Cardiac fibroblast (primary cell): ENCODE results near the gene DDAH2.
"Not testable (repeated sequence)": the region's sequence is repeated elsewhere in the genome, so short reads cannot be mapped to it uniquely, and the experiment has no call there.

Experiments used
- DNase-seq, 2 donors: peaks; one replicate each; pipeline versions ENCODE4 v3.0.0 to v3.0.0-alpha.2; 2010; ENCODE audit warnings: low read depth in 2 of 2
- H3K4me3 ChIP-seq, 2 donors: replicated peaks in 1 of 2; 1 replicate in 1 of 2; 2 replicates in 1 of 2; pipeline ENCODE4 v1.5.1; 2011; ENCODE audit warnings: low read depth in 2 of 2, low read length in 2 of 2, mild to moderate bottlenecking in 2 of 2, moderate library complexity in 1 of 2
- CTCF ChIP-seq: IDR thresholded peaks from one replicate; pipeline ENCODE4 v1.5.1; 2011; ENCODE audit warnings: low read depth, mild to moderate bottlenecking, low read length, inconsistent platforms

Gene DDAH2

DNA sequence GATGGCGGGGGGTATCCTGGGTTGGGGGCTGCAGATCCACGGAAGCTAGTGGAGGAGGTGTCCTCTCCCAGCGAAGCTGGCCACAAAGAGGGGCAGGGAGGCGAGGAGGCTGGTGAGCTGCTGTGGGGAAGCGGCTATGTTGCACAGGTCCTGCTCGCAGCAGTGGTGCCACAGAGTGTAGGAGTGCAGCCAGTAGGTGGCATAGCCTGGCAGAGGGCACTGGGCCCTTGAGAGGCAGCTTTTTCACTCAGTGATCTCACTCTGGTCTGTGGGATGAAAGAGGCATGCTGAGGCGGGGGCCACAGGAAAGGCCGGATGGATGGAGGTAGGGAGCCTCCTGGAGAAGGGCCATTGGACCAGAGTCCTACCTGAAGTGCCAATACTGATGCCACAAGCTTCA lies 16.8 kb downstream of the DDAH2 start:
- DNase-seq = no peak
- H3K4me3 ChIP-seq = no peak overlapping the region
- TF ChIP-seq CTCF = no peak

DNA sequence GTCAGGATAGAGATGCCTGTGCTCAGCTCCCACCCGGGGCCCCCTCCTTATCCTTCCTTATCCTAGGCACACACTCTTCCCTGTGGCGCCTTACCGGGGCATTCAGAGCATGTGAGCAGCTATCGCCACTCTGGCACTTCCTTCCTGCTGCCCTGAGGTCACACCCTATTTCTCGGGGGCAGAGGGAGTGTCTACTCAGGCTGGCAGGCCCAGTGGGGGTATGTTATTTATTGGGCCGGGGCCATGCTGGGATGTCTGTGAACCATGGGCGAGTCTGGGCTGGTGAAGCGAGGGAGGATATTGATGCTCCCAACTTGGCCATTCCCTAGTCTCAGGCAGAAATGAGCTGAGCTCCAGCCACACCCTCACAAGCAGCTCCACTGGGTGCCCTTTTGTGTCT lies 17.9 kb downstream of the DDAH2 start:
- H3K4me3 ChIP-seq = no peak overlapping the region
- TF ChIP-seq CTCF = no peak
- no peak for DNase-seq

DNA sequence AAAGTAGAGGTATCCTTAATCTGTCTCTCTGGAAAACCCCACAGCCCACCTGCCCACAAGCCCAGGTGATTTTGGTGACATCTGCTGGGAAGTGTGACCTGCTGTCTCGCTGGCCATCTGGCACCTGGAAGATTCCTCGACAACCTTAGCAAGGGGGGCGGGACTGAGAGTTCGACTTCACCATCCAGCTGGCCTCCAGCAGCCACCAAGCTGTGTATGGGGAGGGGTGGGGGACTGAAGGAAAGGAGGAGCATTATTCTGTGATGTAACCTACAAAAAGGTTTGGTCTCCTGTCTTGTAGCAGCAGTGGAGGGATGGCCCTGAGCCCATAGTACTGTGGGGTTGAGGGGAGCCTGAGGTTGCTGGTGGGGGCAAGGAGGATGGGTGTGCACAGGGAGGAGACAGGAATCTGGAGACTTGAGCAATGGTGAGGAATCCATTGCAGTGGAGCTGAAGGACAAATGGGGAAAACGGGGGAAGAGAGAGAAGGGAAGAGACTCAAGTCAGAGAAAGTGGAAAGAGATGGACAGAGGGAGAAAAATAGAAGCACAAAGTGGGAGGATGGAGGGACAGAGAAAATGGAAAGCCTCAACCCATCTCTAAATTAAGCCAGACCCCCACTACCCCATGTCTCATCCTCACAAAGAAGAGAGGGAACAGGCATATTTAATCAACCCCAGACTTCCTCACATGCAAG lies 18.4 kb downstream of the DDAH2 start:
- no peak overlapping the region for H3K4me3 ChIP-seq
- TF ChIP-seq CTCF = no peak
- DNase-seq = no peak

DNA sequence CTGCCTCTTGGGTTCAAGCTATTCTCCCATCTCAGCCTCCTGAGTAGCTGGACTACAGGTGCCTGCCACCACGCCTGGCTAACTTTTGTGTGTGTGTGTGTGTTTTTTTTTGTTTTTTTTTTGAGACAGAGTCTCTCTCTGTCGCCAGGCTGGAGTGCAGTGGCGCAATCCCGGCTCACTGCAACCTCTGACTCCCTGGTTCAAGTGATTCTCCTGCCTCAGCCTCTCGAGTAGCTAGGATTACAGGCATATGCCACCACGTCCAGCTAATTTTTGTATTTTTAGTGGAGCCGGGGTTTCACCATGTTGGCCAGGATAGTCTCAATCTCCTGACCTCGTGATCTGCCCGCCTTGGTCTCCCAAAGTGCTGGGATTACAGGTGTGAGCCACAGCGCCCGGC lies 19.9 kb downstream of the DDAH2 start:
- H3K4me3 ChIP-seq, DNase-seq: not testable (repeated sequence)

GRCh38 chr6:31708224-31708623 lies 20.9 kb downstream of the DDAH2 start:
- no peak for DNase-seq
- no peak overlapping the region for H3K4me3 ChIP-seq
- no peak for TF ChIP-seq CTCF

DNA sequence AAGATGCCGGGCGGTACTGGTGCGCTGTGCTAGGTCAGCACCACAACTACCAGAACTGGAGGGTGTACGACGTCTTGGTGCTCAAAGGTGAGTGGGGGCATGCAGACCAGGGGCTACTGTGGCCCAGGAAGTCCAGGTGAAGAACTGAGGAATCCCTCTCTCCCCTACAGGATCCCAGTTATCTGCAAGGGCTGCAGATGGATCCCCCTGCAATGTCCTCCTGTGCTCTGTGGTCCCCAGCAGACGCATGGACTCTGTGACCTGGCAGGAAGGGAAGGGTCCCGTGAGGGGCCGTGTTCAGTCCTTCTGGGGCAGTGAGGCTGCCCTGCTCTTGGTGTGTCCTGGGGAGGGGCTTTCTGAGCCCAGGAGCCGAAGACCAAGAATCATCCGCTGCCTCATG lies 21.4 kb downstream of the DDAH2 start:
- H3K4me3 ChIP-seq = no peak overlapping the region
- DNase-seq = no peak
- TF ChIP-seq CTCF = no peak

GRCh38 chr6:31706599-31706998 lies 22.5 kb downstream of the DDAH2 start, which contains the start of gene LY6G6F:
LY6G6F (plus strand) TSS chr6:31706866; CDS start chr6:31706907, 41 bp downstream.
- DNase-seq = peak in 1 of 2 donors; percentile 69
- H3K4me3 ChIP-seq = no peak within 1 kb of the TSS
- TF ChIP-seq CTCF = no peak
